ENCODE data around the gene POLR2I.

DNA sequence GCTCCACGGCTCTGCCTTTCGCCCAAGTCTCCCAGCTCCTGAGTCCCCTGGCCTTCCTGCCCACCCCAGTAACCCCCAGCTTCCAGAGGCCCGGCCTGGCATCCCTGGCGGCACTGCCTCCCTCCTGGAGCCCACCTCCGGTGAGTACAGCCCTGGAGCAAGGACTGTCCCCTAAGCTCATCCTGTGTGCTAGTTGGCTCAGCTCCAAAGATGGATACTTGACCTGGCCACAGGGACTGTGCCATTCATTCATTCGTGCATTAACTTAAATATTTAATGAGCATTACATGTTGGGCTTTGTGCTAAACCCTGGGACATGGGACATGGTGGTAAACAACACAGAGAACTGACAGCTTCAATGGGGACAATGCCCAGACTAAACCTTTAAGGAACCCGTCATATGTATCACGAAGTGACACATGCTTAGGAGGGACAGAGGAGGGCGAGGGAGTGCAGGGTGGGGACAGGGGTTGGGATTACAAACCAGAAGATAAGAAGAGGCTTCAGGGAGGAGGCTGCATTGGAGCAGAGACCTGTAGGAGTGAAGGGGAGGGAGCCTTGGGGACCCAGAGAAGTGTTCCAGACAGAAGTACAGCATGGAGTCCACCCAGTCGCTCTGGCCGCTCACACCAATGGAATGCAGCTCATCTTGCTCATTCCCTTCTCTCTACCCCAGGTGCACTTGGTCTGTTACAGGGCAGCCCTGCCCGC, 10.7 kb downstream of the POLR2I start:
- TF ChIP-seq POLR2A (IDR thresholded peaks at IDR 0.05): no peak
- TF ChIP-seq, protein P1, sequence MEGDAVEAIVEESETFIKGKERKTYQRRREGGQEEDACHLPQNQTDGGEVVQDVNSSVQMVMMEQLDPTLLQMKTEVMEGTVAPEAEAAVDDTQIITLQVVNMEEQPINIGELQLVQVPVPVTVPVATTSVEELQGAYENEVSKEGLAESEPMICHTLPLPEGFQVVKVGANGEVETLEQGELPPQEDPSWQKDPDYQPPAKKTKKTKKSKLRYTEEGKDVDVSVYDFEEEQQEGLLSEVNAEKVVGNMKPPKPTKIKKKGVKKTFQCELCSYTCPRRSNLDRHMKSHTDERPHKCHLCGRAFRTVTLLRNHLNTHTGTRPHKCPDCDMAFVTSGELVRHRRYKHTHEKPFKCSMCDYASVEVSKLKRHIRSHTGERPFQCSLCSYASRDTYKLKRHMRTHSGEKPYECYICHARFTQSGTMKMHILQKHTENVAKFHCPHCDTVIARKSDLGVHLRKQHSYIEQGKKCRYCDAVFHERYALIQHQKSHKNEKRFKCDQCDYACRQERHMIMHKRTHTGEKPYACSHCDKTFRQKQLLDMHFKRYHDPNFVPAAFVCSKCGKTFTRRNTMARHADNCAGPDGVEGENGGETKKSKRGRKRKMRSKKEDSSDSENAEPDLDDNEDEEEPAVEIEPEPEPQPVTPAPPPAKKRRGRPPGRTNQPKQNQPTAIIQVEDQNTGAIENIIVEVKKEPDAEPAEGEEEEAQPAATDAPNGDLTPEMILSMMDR (IDR thresholded peaks at IDR 0.05): no peak
